NCI-H2107 treated with DMSO at 0.1 percent for 48 hours (cell line): ENCODE measurements around the gene CSN3.
"Not testable (repeated sequence)": the region's sequence is repeated elsewhere in the genome, so short reads cannot be mapped to it uniquely, and the experiment has no call there.

Experiments
- DNase-seq: peaks from one replicate; lab custom pipeline; 2025; ENCODE audit not compliant: unreplicated experiment; lab: John Stamatoyannopoulos, UW

CSN3 gene, protein sequence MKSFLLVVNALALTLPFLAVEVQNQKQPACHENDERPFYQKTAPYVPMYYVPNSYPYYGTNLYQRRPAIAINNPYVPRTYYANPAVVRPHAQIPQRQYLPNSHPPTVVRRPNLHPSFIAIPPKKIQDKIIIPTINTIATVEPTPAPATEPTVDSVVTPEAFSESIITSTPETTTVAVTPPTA

GRCh38 chr4:70242297-70242696 is at the start of gene CSN3:
TSS of gene CSN3 (plus strand) at chr4:70242597. CDS start at chr4:70244820, 2,223 bp downstream.
- DNase-seq: not testable (repeated sequence)

- DNase-seq: no peak
Observed at GRCh38 chr4:70192895-70193294, 49.5 kb upstream of the CSN3 start.

- no peak for DNase-seq
Observed at GRCh38 chr4:70195425-70195824, 47.0 kb upstream of the CSN3 start, which contains the start of gene ODAM. TSS of gene ODAM (plus strand) at chr4:70195725. CDS start at chr4:70196544, 819 bp downstream.

GRCh38 chr4:70196857-70197256 is 45.5 kb upstream of the CSN3 start:
- no peak for DNase-seq

GRCh38 chr4:70197842-70198241 is 44.6 kb upstream of the CSN3 start:
- DNase-seq: no peak

DNA sequence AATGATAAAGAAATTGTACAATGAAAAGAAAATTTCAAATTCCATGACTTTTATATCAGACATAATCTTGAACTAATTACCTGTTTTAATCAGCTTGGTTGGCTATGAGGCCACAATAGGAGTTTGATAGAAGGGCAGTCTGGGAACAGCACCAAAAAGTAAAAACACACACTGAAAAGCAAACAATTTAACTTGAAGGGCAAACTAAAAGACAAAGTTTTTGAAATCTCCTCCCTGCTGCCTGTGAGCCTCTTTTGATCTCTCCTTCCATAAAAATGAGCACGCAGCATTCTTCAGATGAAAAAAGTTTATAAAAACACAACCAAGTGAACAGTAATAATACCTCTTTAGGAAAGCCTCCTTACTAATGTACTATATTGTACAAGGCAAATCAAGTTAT is 38.8 kb upstream of the CSN3 start:
- DNase-seq: no peak

GRCh38 chr4:70212752-70213151 is 29.6 kb upstream of the CSN3 start:
- not testable (repeated sequence) for DNase-seq

- DNase-seq: not testable (repeated sequence)
Observed at GRCh38 chr4:70216109-70216508, 26.3 kb upstream of the CSN3 start.

DNA sequence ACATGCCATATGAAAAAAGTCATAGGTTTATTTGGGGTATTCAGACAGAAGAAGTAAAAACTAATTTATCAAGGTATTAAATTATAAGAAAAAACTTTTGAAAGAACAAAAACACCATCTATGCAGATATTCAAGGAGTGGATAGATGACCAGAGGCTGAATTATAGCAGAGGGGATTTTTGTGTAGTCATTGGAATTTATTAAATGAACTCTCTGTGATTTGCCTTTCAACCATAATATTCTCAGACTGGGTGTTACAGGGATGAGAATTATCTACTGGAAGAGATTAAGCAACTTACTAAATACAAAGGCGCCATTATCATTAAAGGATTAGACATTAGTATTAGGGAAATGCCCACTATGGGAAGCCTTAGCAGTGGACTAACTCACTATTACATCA is 25.8 kb upstream of the CSN3 start:
- DNase-seq: not testable (repeated sequence)

DNA sequence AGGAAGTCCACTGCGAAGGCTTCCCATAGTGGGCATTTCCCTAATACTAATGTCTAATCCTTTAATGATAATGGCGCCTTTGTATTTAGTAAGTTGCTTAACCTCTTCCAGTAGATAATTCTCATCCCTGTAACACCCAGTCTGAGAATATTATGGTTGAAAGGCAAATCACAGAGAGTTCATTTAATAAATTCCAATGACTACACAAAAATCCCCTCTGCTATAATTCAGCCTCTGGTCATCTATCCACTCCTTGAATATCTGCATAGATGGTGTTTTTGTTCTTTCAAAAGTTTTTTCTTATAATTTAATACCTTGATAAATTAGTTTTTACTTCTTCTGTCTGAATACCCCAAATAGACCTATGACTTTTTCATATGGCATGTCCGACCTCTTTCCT is 21.0 kb upstream of the CSN3 start:
- not testable (repeated sequence) for DNase-seq

- not testable (repeated sequence) for DNase-seq
Observed at GRCh38 chr4:70221818-70222217, 20.6 kb upstream of the CSN3 start.

DNA sequence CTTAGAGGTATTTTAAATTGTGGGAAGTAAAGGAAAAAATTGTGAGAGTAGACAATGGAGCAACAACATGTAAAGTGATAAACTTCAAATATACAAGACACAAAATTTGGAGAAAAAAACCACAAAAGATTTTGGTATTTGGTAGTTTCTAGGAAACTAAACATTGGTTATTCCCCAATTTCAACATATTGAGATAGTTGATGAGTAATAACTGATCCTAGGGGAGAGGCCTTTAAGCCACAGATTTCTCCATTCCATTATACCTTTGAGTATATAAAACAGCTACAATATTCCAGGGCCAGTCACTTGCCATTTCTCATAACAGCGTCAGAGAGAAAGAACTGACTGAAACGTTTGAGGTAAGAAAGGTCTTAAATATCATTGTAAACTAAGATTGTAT is 16.6 kb upstream of the CSN3 start, which contains the start of gene FDCSP:
Gene FDCSP, plus strand, starts transcription at position 301 of the 400 bp plus-strand sequence. CDS start 5,071 bp downstream, outside the sequence.
- DNase-seq: no peak

DNA sequence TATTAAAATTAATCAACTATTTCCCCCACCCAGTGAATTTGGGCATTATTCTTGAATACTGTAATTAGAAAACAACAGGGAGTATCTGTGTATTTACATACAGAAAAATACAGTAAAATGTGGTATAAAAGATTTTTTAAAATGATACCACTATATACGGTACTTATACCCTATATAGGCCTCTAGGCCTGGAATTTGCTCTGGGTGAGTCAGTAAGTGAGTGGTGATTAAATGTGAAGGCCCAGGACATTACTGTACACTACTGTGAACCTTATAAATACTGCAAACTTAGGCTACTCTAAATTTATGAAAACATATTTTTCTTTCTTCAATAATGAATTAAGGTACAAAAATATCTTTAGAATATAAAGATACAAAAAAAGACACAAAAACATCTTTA is 6.3 kb upstream of the CSN3 start:
- DNase-seq: no peak

- no peak for DNase-seq
Observed at GRCh38 chr4:70239131-70239883, 3.1 kb upstream of the CSN3 start.

- no peak for DNase-seq
Observed at GRCh38 chr4:70239884-70240591, 2.4 kb upstream of the CSN3 start.

GRCh38 chr4:70243091-70243490 is 694 bp downstream of the CSN3 start:
- DNase-seq: no peak

GRCh38 chr4:70251250-70251944 is 9.0 kb downstream of the CSN3 start:
- no peak for DNase-seq

DNA sequence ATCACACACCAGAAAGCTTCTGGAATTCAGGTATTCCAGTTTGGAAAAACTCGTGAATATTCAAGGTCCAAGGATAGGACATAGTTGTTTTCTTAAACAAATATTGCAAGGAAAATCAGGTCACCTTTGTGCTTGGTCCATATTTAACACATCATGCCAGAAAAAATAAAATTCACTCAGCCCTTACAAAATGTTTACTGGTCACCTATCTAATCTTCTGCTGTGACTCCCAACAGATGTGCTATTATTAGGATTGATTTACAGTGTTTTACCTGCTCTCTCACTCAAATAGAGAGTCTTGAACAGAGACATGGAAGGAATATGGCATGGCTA is 9.5 kb downstream of the CSN3 start:
- DNase-seq: no peak

DNA sequence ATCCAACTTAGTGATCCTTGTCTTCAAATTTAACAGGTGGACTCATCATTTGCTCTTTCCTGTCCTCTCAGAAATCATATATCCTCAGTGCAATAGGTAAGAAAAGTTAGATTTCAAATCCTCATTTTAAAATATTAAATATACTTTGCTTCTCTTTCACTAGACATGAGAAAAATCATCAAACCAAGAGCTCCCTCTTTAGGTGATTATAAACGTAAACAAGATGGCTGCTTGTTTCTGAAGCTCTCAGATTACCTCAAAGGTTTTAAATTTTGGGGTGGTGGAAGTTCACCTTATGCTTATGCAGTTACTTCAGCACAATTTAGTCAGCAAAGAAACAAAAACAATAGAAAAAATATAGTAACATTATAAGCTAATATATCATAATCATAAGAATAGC is 27.3 kb downstream of the CSN3 start:
- DNase-seq: peak; percentile 9

GRCh38 chr4:70277121-70277520 is 34.7 kb downstream of the CSN3 start:
- DNase-seq: no peak

DNA sequence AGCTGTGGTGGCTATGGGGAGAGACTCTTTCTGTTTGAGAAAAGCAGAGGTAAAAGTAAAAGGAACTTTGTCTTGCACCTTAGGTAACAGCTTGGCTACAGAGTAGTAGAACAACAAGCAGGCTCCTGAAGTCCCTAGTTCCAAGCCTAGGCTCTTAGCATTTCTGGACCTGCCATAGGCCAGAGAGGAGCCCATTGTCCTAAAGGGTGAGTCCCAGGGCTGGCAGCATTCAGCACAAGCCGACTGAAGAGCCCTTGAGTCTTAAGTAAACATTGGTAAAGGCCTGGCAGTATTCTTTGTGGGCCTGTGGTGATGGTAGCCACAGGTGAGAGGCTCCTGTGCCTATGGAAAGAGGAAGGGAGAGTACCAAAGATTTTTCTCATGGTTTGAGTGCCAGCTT is 38.2 kb downstream of the CSN3 start:
- no peak for DNase-seq
